Activated T-helper 2 cell treated with anti-CD3 and anti-CD28 coated beads, Interferon-gamma antibody, Interleukin-2, Interleukin-4, amounts not matched to agents 10 μg/mL and 5 μg/mL and 100 μg/mL, durations not matched to agents 14 hours and 24 hours and 36 hours (primary cell): Measurements from ENCODE around the gene PSMB2. TPM values are rescaled to one million over a fixed set of nuclear protein-coding genes. Genes with fewer than 3 reads are reported as not detected.

Source experiments
- DNase-seq: peaks from one replicate; pipeline ENCODE4 v3.0.0; 2021; ENCODE audit warnings: low spot score
- H3K27ac Mint-ChIP-seq: one replicate; pipeline ENCODE4 v1.8.0; 2021; ENCODE audit warnings: mixed read lengths
- H3K27me3 Mint-ChIP-seq: one replicate; pipeline ENCODE4 v1.8.0; 2021; ENCODE audit warnings: low read depth, mixed read lengths
- H3K36me3 Mint-ChIP-seq: one replicate; pipeline ENCODE4 v1.8.0; 2021; ENCODE audit warnings: low read depth, mixed read lengths
- H3K4me1 Mint-ChIP-seq: one replicate; pipeline ENCODE4 v1.8.0; 2021; ENCODE audit warnings: low read depth, mixed read lengths
- H3K4me3 Mint-ChIP-seq: one replicate; pipeline ENCODE4 v1.8.0; 2021; ENCODE audit warnings: low read depth, mild to moderate bottlenecking, moderate library complexity, mixed read lengths
- H3K9me3 Mint-ChIP-seq: one replicate; pipeline ENCODE4 v1.8.0; 2021; ENCODE audit warnings: mixed read lengths
- intact Hi-C: fragments of 100-400 bp; cut with micrococcal nuclease; formaldehyde crosslinking; loops from one replicate; pipeline ENCODE4 v1.15.1; 2023
- total RNA-seq: library from RNA; stranded (reverse); gene quantifications from 2 replicates; pipeline ENCODE4 v1.2.3, GENCODE V29; 2022

Gene PSMB2
- total RNA-seq, 1 donor from 2014 or later: 124 TPM

DNA sequence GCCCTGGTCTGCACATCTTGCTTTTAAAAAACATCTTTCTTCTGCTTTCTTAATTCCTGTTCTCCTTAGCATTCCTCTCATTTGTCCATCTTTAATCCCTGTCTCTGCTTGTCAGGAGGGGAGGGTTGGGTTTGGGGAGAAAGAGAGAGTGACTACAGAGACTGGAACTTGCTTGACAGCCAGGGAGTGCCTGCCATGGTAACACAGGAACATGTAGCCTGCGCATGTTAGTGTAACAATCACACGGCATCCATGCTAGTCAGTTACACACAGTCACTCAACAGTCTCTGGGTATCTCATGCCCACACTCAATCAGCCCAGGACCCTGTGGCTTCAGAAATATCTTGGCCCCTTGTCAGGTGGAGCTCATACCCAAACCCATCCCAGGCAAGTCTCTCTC is 69.0 kb downstream of the PSMB2 start:
- no peak for DNase-seq
- Mint-ChIP-seq H3K4me1 (peaks cover 12% of the 10 kb centered on the region), H3K4me3 (no peak overlapping the region), H3K36me3 (no peaks in the 10 kb centered on the region), H3K27ac (no peak overlapping the region), H3K9me3 (no peaks in the 10 kb centered on the region), H3K27me3 (peaks cover 35% of the 10 kb centered on the region)
- intact Hi-C loops: no loop called here

DNA sequence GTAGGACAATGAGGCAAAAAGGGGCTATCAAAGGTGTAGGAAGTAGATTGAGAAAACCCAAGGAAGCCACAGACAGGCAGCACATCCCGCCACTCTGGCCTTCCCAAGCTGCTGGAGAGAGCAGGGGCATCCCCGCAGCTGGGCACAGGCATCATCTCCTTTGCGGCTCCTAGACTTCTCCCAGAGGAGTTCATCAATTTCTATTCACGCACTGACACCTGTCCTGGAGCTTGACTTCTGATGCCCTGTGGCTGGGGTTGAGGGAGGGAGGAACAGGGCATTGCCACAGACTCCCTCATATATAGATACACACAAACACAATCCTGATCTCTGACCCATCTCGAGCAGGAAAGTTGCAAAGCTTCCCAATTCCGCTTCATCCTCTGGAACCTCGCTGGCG is 70.1 kb downstream of the PSMB2 start:
- peaks cover 9% of the 10 kb centered on the region for H3K4me1 Mint-ChIP-seq

DNA sequence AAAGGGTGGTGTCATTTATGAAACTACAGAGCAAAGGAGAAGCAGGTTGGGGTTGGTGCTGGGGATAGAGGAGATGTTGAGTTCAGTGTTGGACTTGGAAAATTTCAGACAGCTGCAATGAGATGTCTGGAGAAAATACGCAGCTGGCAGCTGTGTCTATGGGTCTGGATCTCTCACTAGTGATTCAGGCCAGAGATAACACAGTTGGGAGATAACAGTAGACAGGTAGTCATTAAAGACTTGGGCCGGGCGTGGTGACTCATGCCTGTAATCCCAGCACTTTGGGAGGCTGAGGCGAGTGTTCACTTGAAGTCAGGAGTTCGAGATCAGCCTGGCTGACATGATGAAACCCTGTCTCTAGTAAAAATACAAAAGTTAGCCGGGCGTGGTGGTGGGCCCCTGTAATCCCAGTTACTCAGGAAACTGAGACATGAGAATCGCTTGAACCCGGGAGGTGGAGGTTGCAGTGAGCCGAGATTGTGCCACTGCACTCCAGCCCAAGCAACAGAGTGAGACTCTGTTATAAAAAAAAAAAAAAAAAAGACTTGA is 70.7 kb downstream of the PSMB2 start:
- intact Hi-C loops: no loop called here
- H3K27me3 Mint-ChIP-seq: peaks cover 27% of the 10 kb centered on the region
- no peak overlapping the region for H3K4me3 Mint-ChIP-seq
- no peak for DNase-seq
- H3K36me3 Mint-ChIP-seq: peaks cover 7% of the 10 kb centered on the region
- H3K9me3 Mint-ChIP-seq: no peaks in the 10 kb centered on the region
- H3K27ac Mint-ChIP-seq: no peak overlapping the region
- H3K4me1 Mint-ChIP-seq: peaks cover 5% of the 10 kb centered on the region

More for the DNA sequence above, 70.1 kb downstream of the PSMB2 start:
- Mint-ChIP-seq H3K4me3 (no peak overlapping the region), H3K36me3 (peaks cover 6% of the 10 kb centered on the region), H3K27ac (no peak overlapping the region), H3K27me3 (peaks cover 31% of the 10 kb centered on the region), H3K9me3 (no peaks in the 10 kb centered on the region)
- intact Hi-C loops: no loop called here
- no peak for DNase-seq

DNA sequence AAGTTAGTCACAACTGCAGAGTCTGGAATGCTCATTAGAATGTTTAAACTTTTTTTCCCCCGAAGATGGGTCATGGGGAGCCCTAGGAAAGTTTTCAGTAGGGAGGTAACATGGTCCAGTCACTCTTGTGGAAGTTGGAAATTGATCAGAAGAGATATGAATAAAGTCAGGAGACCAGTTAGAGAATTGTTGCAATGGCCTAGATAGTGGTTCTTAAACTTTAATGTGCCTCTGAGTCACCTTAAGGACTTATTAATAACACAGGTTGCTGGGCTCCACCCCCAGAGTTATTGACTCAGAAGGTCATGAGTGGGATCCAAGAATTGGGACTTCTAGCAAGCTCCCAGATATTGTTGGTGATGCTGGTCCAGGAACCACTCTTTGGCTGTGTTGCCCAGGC is 71.4 kb downstream of the PSMB2 start:
- intact Hi-C loops: loop anchor here (1.0 kb wide), 2 partner anchors 145 to 204 kb away; no protein-coding TSS in a partner anchor
- Mint-ChIP-seq H3K36me3 (peaks cover 7% of the 10 kb centered on the region), H3K4me3 (no peak overlapping the region), H3K27me3 (peaks cover 22% of the 10 kb centered on the region), H3K9me3 (no peaks in the 10 kb centered on the region), H3K27ac (no peak overlapping the region), H3K4me1 (peaks cover 1% of the 10 kb centered on the region)
- no peak for DNase-seq

DNA sequence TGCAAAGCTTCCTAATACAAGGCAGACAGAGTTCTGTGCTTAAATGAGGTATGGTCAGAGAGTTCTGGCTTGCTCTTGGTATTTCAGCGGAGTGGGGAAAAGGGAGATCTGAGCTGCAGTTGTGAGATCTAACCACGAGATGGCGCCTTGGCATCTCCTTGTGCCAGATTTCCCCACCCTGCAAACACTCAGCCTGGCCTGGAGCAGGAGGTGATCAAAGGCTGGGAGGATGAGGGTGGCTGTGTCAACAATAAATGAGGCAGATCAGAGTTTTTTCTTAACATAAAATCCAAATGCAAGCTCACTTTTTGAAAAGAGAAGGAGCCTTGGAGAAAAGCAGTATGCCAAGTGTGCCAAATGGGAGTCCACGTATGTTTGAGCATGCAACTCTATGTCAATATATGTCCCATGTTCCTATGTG is 72.3 kb downstream of the PSMB2 start:
- Mint-ChIP-seq H3K27ac (no peak overlapping the region), H3K9me3 (no peaks in the 10 kb centered on the region), H3K4me3 (no peak overlapping the region), H3K4me1 (peaks cover 8% of the 10 kb centered on the region), H3K36me3 (peaks cover 16% of the 10 kb centered on the region), H3K27me3 (peaks cover 20% of the 10 kb centered on the region)
- intact Hi-C loops: loop anchor here (1.0 kb wide), 2 partner anchors 146 to 205 kb away; no protein-coding TSS in a partner anchor
- peak; percentile 50 for DNase-seq

DNA sequence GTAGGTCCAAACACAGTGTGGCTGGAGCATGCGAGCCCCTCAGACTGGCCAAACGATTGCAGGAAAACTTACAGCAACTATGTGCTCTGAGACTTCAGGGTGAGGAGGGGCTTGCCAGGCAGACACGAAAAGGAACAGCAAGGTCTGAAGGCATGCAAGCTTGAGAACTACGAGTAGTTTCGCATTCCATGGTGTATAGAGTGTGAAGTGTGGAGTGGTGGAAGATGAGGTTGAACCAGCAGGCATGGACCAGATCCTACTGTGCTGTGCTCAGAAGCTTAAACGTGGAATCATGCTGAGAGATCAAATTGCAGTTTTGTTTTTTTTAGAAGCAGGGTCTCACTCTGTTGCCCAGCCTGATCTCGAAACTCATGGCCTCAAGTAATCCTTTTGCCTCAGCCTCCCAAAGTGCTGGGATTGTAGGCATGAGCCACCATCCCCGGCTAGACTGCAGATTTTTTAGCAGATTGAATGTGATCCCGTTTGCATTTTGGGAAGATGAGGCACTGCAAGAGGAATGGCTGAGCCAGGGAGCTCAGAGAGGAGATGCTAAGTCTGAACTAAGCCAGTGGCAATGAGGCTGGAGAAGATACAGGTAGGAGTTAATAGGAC is 73.3 kb downstream of the PSMB2 start:
- H3K4me1 Mint-ChIP-seq: peaks cover 12% of the 10 kb centered on the region
- DNase-seq: no peak
- peaks cover 22% of the 10 kb centered on the region for H3K36me3 Mint-ChIP-seq
- H3K27ac Mint-ChIP-seq: no peak overlapping the region
- no peak overlapping the region for H3K4me3 Mint-ChIP-seq
- peaks cover 20% of the 10 kb centered on the region for H3K27me3 Mint-ChIP-seq
- intact Hi-C loops: no loop called here
- H3K9me3 Mint-ChIP-seq: no peaks in the 10 kb centered on the region

DNA sequence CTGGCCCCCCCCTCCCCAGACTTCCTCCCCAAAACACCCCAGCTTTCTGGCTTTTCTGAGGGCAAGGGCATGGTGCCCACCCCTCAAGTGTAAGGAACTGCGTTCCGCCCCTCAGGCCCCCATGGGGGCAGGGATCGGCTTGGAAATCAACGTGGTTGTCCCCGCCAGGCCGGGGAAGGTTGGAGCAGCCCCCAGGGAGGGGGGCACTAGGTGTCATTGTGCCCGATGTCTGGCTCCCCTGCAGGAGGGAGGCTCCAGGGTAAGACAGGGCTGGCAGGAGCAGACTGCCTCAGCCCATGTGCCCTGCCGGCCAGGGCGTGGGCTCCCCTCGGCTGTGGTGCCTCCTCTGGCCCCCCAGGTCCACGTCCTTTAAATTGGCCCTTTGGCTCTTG is 75.6 kb downstream of the PSMB2 start:
- Mint-ChIP-seq H3K27ac (no peak overlapping the region), H3K27me3 (peaks cover 5% of the 10 kb centered on the region), H3K4me1 (peaks cover 19% of the 10 kb centered on the region), H3K4me3 (no peak overlapping the region), H3K9me3 (no peaks in the 10 kb centered on the region), H3K36me3 (peaks cover 28% of the 10 kb centered on the region)
- intact Hi-C loops: no loop called here
- DNase-seq: no peak

DNA sequence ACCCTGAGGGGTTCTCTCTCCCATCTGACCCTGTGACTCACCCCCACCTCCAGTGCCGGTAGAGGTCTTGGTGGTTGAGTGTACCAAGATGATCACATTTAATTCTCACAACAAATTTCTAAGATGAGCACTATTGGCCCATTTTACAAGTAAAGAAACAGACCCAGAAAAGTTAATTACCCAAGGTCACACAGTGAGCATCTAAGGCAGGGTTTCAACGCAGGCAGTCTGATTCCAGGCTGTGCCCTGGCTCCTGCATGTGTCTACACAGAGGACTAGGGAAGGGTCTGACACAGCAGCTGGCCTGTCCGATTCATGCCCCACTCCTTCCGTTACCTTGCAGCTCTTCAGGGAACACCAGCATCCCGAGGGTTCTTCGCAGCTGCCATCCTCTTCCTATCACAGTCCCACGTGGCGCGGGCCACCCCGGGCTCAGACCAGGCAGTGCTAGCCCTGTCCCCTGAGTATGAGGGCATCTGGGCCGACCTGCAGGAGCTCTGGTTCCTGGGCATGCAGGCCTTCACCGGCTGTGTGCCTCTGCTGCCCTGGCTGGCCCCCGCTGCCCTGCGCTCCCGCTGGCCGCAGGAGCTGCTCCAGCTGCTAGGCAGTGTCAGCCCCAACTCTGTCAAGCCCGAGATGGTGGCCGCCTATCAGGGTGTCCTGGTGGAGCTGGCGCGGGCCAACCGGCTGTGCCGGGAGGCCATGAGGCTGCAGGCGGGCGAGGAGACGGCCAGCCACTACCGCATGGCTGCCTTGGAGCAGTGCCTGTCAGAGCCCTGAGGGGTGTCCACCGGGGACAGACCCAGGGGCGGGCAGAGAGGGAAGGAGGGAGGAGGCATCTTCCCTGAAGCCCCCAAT is 76.2 kb downstream of the PSMB2 start:
- intact Hi-C loops: loop anchor here (1.0 kb wide), 1 partner anchor 114 kb away; no protein-coding TSS in a partner anchor
- no peaks in the 10 kb centered on the region for H3K27me3 Mint-ChIP-seq
- no peak for DNase-seq
- peaks cover 28% of the 10 kb centered on the region for H3K36me3 Mint-ChIP-seq
- no peaks in the 10 kb centered on the region for H3K9me3 Mint-ChIP-seq
- H3K4me3 Mint-ChIP-seq: no peak overlapping the region
- H3K27ac Mint-ChIP-seq: no peak overlapping the region
- peaks cover 19% of the 10 kb centered on the region for H3K4me1 Mint-ChIP-seq

DNA sequence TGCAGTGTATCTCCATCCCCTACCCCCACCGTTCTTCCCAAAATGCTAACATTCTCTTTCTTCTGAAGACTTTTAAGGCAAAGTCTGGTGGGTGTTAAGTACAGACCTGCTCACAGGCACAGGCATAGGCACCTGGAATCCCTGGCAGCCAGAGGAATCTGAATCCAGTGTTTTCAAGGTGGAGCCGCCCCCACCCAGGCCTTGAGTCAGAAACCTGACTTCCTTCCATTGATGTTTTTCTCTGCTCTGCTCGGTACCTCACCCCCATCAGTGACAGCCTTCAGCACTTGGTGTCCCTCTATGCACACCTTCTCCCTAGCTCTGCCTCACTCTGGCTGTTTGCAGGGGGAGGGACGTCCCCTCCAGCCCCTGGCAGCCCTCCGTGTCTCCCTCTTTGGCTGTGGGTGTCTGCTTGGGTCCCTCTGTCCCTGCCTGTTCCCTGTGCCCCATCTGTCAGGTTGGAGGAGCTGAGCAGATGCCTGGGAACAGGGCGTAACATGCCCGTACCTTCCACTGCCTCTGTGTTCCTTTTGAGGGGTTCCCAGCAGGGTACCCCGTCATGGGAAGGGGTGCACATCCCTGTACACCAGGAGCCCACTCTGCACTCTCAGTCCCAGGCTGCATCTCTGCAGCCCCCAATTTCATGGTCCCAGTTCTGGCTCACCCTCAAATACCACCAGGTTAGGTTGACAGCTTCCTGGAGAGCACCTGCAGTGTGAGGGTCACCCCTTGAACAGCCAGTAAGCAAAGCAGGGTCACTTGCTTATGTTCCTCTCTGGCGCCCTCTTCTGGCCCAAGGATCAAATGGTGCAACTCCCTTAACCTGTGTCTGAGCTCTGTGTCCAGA is 77.1 kb downstream of the PSMB2 start:
- peak; percentile 71 for DNase-seq
- intact Hi-C loops: loop anchor here (1.0 kb wide), 1 partner anchor 113 kb away; no protein-coding TSS in a partner anchor
- Mint-ChIP-seq H3K27me3 (no peaks in the 10 kb centered on the region), H3K27ac (no peak overlapping the region), H3K9me3 (no peaks in the 10 kb centered on the region), H3K36me3 (peaks cover 28% of the 10 kb centered on the region), H3K4me3 (no peak overlapping the region), H3K4me1 (peaks cover 21% of the 10 kb centered on the region)

DNA sequence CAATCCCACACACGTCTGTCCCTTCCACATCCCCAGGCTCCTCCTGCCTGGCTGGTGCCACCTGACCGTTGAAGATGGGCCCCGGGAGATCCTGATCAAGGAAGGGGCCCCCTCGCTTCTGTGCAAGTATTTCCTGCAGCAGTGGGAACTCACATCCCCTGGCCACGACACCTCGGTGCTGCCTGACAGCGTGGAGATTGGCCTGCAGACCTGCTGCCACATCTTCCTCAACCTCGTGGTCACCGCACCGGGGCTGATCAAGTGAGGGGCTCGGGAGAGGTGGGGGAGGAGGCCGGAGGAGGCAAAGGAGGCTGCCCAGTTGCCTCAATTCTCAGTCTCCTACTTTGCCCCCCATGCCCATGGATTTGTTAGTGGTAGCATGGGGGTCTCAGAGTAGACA is 78.2 kb downstream of the PSMB2 start:
- peaks cover 27% of the 10 kb centered on the region for H3K4me1 Mint-ChIP-seq
- H3K9me3 Mint-ChIP-seq: no peaks in the 10 kb centered on the region
- intact Hi-C loops: no loop called here
- no peak overlapping the region for H3K27ac Mint-ChIP-seq
- no peak for DNase-seq
- H3K36me3 Mint-ChIP-seq: peaks cover 28% of the 10 kb centered on the region
- H3K27me3 Mint-ChIP-seq: no peaks in the 10 kb centered on the region
- no peak overlapping the region for H3K4me3 Mint-ChIP-seq

DNA sequence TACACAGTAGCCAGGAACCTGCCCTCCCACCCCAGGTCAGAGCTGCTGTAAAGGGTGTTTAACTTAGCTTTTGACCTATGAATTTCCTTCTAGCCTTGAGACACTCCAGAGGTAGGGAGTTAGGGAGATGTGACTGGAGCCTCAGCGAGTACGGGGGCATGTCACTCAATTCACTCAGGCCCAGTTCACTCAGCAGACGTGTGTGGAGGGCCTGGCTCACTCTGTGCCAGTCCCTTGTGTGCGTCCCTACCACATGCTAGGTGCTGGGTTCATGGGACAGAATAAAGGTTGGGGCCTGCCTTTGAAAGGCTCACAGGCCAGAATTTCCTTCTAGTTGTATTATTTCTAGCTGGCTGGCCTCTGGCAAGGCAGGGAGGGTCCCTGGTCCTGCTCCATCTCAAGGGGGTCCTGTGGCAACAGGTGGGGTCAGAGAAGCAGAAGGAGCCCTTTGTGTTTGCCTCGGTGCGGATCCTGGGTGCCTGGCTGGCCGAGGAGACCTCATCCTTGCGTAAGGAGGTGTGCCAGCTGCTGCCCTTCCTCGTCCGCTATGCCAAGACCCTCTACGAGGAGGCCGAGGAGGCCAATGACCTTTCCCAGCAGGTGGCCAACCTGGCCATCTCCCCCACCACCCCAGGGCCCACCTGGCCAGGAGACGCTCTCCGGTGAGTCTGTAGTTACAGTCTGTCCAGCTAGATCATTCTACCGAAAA is 79.2 kb downstream of the PSMB2 start:
- H3K4me3 Mint-ChIP-seq: no peak overlapping the region
- H3K27me3 Mint-ChIP-seq: no peaks in the 10 kb centered on the region
- no peak for DNase-seq
- H3K9me3 Mint-ChIP-seq: no peaks in the 10 kb centered on the region
- peaks cover 28% of the 10 kb centered on the region for H3K36me3 Mint-ChIP-seq
- intact Hi-C loops: no loop called here
- no peak overlapping the region for H3K27ac Mint-ChIP-seq
- H3K4me1 Mint-ChIP-seq: peaks cover 27% of the 10 kb centered on the region
